BJ (cell line): ENCODE results near the gene SAP30L. TPM values are rescaled to one million over a fixed set of nuclear protein-coding genes. Genes with fewer than 3 reads are reported as not detected.

Experiments used
- CTCF ChIA-PET: fragments of 350-600 bp; formaldehyde crosslinking; extraction: SDS; loops from one replicate; lab custom pipeline; 2021; ENCODE audit warnings: antibody characterized with exemption, inconsistent platforms; lab: Yijun Ruan, JAX
- POLR2A ChIA-PET: fragments of 300-600 bp; sonication (Branson Sonifier 250); formaldehyde crosslinking; extraction: SDS; loops from one replicate; lab custom pipeline; 2021; ENCODE audit warnings: antibody characterized with exemption; lab: Charles Lee
- DNase-seq: peaks from one replicate; pipeline ENCODE4 v3.0.0-alpha.2; 2011; ENCODE audit warnings: low read depth
- H3K27me3 ChIP-seq: 2 replicates; pipeline ENCODE4 v1.6.0; 2011; ENCODE audit warnings: low read length; ENCODE audit not compliant: control insufficient read depth, insufficient read depth
- H3K36me3 ChIP-seq: 2 replicates; pipeline ENCODE4 v1.5.1; 2011; ENCODE audit warnings: low read length; ENCODE audit not compliant: control insufficient read depth, insufficient read depth
- H3K4me3 ChIP-seq: 2 replicates; pipeline ENCODE4 v1.5.1; 2011; ENCODE audit warnings: low read depth, mild to moderate bottlenecking, control low read depth, low read length
- CTCF ChIP-seq: IDR thresholded peaks from 2 replicates; pipeline ENCODE4 v1.5.1; 2011; ENCODE audit warnings: low read depth, mild to moderate bottlenecking, control low read depth, inconsistent platforms, low read length, moderate library complexity; ENCODE audit not compliant: insufficient read depth
- polyA plus RNA-seq: library from polyadenylated mRNA; depleted of rRNA; stranded (reverse); fragments of >200 nt; gene quantifications from 2 replicates; pipeline ENCODE4 v1.2.3, GENCODE V29; 2011

SAP30L gene
- polyA plus RNA-seq, 1 experiment = 26.3 TPM

- Histone ChIP-seq H3K27me3 (no peaks in the 10 kb centered on the region), H3K36me3 (no peaks in the 10 kb centered on the region; the same call in none of the 2 replicates), H3K4me3 (peak overlapping the region; percentile 27; the same call in 1 of the 2 replicates)
- TF ChIP-seq CTCF = peak; percentile 89
- ChIA-PET CTCF (interaction anchor here (0.6 to 5.7 kb wide), 44 partner anchors 10 to 1881 kb away, joined by 3 to 112 read pairs (median 4); partner anchors contain the start of gene GALNT10), POLR2A (no interaction called here)
- no peak for DNase-seq
These were observed 40.6 kb upstream of the SAP30L start for GRCh38 chr5:154405078-154405792.

- CTCF ChIA-PET = interaction anchor here (1.0 to 5.7 kb wide), 13 partner anchors 9 to 335 kb away, joined by 3 to 112 read pairs (median 8); partner anchors contain the start of gene GALNT10
- POLR2A ChIA-PET = no interaction called here
- no peak for TF ChIP-seq CTCF
- no peak overlapping the region for H3K4me3 ChIP-seq
- no peaks in the 10 kb centered on the region for H3K27me3 ChIP-seq
- H3K36me3 ChIP-seq = peaks cover 8% of the 10 kb centered on the region
- peak; percentile 21 for DNase-seq
These were observed 39.6 kb upstream of the SAP30L start for GRCh38 chr5:154406231-154406630.

- ChIA-PET CTCF (interaction anchor here (1.0 to 5.7 kb wide), 4 partner anchors 23 to 336 kb away, joined by 3 to 112 read pairs (median 45); partner anchors contain the start of gene GALNT10), POLR2A (no interaction called here)
- TF ChIP-seq CTCF = no peak
- DNase-seq = no peak
- Histone ChIP-seq H3K36me3 (peaks cover 12% of the 10 kb centered on the region), H3K4me3 (no peak overlapping the region), H3K27me3 (no peaks in the 10 kb centered on the region)
These were observed 39.0 kb upstream of the SAP30L start for GRCh38 chr5:154406826-154407225.

GRCh38 chr5:154408811-154409210 lies 37.0 kb upstream of the SAP30L start:
- no peak for TF ChIP-seq CTCF
- DNase-seq = no peak
- CTCF ChIA-PET = interaction anchor here (1.2 to 5.7 kb wide), 4 partner anchors 16 to 336 kb away, joined by 3 to 69 read pairs (median 7); partner anchors contain the start of gene GALNT10
- H3K36me3 ChIP-seq = peaks cover 16% of the 10 kb centered on the region
- H3K27me3 ChIP-seq = no peaks in the 10 kb centered on the region
- POLR2A ChIA-PET = no interaction called here
- no peak overlapping the region for H3K4me3 ChIP-seq

- no peak for TF ChIP-seq CTCF
- DNase-seq = no peak
- H3K27me3 ChIP-seq = no peaks in the 10 kb centered on the region
- no peak overlapping the region for H3K4me3 ChIP-seq
- CTCF ChIA-PET = interaction anchor here (1.2 to 3.2 kb wide), 2 partner anchors 16 to 337 kb away, joined by 4 to 10 read pairs; no protein-coding TSS in a partner anchor
- peaks cover 16% of the 10 kb centered on the region for H3K36me3 ChIP-seq
- POLR2A ChIA-PET = no interaction called here
These were observed 36.5 kb upstream of the SAP30L start for GRCh38 chr5:154409230-154409840.
